Bronchial epithelial cell (primary cell): ENCODE measurements around the gene GNB3. TPM values are rescaled to one million over a fixed set of nuclear protein-coding genes. Genes with fewer than 3 reads are reported as not detected.

Source experiments
- DNase-seq: peaks from one replicate; pipeline ENCODE4 v3.0.0-alpha.2; 2010; ENCODE audit warnings: low read depth
- FAIRE-seq: peaks from 2 replicates; lab custom pipeline; 2011; peaks lifted over from hg19 to GRCh38; lab: Jason Lieb, UNC
- H3K27me3 ChIP-seq: 2 replicates; pipeline ENCODE4 v1.5.1; 2011; ENCODE audit warnings: low read length; ENCODE audit not compliant: control insufficient read depth, insufficient read depth
- H3K36me3 ChIP-seq: 2 replicates; pipeline ENCODE4 v1.5.1; 2011; ENCODE audit warnings: low read length; ENCODE audit not compliant: control insufficient read depth, insufficient read depth
- H3K4me3 ChIP-seq: 2 replicates; pipeline ENCODE4 v1.5.1; 2011; ENCODE audit warnings: mild to moderate bottlenecking, low read depth, low read length, control low read depth
- total RNA-seq: library from RNA; depleted of rRNA; stranded (reverse); fragments of >200 nt; gene quantifications from 2 replicates; pipeline ENCODE4 v1.2.1, GENCODE V29; 2014
- TF ChIP-seq, protein P1 (sequence below): IDR thresholded peaks from 2 replicates; pipeline ENCODE4 v1.5.1; 2011; ENCODE audit warnings: mild to moderate bottlenecking, moderate library complexity, low read length, control low read depth, inconsistent platforms; ENCODE audit not compliant: insufficient read depth, severe bottlenecking

The GNB3 gene
- total RNA-seq, 1 donor from 2014 or later: 0.53 TPM

DNA sequence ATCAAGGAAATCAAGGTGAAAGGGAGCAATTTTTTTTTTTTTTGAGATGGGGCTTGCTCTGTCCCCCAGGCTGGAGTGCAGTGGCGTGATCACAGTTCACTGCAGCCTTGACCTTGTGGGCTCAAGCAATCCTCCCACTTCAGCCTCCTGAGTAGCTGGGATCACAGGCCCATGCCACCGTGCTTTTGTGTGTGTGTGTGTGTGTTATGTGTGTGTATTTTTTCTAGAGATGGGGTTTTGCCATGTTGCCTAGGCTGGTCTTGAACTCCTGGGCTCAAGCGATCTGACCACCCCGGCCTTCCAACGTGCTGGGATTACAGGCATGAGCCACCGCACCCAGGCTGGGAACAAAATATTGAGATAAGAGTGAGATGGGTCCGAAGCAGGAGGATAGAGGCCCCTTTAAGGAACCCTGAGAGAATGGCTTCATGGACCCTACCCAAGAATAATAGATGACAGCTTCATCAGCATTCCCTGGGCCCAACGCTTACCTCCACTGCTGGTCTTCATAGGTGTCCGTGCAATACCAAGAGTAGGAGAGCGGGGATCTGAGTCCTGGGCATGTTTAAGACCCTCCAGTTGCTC, 9.3 kb downstream of the GNB3 start:
- DNase-seq (no peak), FAIRE-seq (no peak)
- no peaks in the 10 kb centered on the region for H3K27me3 ChIP-seq
- peaks cover 4% of the 10 kb centered on the region for H3K36me3 ChIP-seq
- no peak overlapping the region for H3K4me3 ChIP-seq
- TF ChIP-seq, protein P1, sequence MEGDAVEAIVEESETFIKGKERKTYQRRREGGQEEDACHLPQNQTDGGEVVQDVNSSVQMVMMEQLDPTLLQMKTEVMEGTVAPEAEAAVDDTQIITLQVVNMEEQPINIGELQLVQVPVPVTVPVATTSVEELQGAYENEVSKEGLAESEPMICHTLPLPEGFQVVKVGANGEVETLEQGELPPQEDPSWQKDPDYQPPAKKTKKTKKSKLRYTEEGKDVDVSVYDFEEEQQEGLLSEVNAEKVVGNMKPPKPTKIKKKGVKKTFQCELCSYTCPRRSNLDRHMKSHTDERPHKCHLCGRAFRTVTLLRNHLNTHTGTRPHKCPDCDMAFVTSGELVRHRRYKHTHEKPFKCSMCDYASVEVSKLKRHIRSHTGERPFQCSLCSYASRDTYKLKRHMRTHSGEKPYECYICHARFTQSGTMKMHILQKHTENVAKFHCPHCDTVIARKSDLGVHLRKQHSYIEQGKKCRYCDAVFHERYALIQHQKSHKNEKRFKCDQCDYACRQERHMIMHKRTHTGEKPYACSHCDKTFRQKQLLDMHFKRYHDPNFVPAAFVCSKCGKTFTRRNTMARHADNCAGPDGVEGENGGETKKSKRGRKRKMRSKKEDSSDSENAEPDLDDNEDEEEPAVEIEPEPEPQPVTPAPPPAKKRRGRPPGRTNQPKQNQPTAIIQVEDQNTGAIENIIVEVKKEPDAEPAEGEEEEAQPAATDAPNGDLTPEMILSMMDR: no peak

DNA sequence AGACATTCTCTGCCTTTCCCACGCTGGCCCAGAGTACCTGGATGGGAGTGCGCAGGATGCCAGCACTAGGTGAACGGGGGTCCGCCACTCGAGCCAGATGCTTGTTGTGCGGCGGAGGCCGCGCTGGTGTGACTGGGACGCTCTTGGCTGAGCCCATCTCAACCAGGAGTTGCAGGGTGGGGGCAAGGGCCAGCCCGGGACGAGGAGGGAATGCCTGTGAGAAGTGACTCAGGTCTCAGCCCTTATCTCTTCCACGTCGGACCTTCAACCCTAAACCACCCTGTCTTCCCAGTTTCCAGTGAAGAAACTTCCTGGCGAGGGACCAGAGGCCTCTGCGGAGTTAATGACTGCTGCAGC, 10.0 kb downstream of the GNB3 start:
- Histone ChIP-seq H3K36me3 (peaks cover 3% of the 10 kb centered on the region), H3K4me3 (peak overlapping the region; percentile 79), H3K27me3 (no peaks in the 10 kb centered on the region)
- TF ChIP-seq, protein P1: no peak
- FAIRE-seq (no peak), DNase-seq (no peak)

DNA sequence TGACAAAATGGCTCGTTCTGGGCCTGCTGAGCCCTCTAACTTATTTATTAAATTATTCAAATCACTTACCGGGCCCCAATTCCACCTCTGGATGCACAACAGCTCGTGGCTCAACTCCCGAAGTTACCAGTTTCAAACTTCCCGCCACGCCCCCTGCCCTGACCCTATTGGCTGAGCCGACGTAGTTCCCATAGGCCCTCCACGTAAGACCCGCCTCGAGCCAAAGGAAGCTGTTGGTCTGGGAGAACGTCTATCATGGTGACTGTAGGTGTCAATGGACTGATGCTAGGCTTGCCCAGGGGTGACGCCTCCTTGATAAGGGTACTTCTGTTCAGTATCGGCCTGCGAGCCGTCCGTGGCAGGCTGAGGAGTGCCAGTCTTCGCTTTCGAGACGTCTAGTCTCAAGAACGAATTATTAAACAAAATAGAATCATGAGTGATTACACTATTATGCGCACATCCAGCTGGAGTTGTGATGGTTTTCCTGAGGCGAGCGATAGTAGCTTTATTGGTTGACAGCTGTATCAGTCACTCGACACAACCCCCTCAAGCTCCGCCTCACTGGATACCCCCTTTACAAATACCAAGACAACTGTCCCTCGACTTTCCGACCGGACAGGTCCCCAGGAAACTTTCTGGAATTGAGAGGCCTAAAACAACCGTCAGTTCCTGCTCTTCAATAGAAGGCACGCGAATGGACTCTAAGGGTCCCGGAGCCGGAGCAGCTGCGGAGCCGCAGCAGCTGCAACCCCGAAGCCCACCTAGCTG, 10.6 kb downstream of the GNB3 start, which contains the start of gene CDCA3:
TSS of gene CDCA3 (minus strand) at position 134 of the 768 bp plus-strand sequence. CDS start 334 bp downstream, outside the sequence.
- DNase-seq: peak; percentile 98
- no peaks in the 10 kb centered on the region for H3K27me3 ChIP-seq
- H3K4me3 ChIP-seq: peak within 1 kb of the TSS; percentile 79
- H3K36me3 ChIP-seq: peaks cover 5% of the 10 kb centered on the region
- no peak for FAIRE-seq
- TF ChIP-seq, protein P1: no peak

DNA sequence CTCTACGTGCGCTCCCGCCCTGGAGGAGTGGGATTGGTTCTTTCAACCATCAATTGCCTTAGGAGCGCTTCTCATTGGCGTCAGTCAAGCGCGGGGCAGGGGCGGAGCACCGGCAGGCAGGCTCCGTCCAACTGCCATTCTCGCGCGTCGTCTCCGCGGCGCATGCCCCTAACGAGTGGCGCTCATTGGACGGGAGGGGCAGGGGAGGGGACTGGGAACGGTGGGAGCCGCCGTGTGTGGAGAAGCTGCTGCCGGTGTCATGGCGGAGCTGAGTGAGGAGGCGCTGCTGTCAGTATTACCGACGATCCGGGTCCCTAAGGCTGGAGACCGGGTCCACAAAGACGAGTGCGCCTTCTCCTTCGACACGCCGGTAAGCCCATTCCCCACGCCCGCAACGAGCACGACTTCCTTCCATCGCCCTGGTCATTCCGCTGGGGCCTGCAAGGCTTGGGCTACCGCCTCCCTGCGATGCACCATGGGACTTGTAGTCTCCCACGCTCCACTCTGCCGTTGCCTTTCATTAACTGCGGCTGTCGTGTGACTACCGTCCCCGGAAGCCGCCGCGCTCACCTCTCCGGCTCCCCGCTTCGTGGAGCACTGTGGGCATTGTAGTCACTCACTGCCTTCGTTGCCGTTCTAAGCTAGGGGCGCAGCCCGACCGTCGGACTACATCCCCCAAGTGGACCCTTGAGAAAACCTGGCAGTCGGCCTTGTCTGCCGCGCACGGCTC, 11.4 kb downstream of the GNB3 start, which contains the start of gene USP5:
TSS of gene USP5 (plus strand) at position 230 of the 730 bp plus-strand sequence. CDS start at position 260, 30 bp downstream.
- peaks cover 8% of the 10 kb centered on the region for H3K36me3 ChIP-seq
- FAIRE-seq: no peak
- TF ChIP-seq, protein P1: no peak
- H3K27me3 ChIP-seq: no peaks in the 10 kb centered on the region
- peak; percentile 98 for DNase-seq
- H3K4me3 ChIP-seq: peak within 1 kb of the TSS; percentile 79

DNA sequence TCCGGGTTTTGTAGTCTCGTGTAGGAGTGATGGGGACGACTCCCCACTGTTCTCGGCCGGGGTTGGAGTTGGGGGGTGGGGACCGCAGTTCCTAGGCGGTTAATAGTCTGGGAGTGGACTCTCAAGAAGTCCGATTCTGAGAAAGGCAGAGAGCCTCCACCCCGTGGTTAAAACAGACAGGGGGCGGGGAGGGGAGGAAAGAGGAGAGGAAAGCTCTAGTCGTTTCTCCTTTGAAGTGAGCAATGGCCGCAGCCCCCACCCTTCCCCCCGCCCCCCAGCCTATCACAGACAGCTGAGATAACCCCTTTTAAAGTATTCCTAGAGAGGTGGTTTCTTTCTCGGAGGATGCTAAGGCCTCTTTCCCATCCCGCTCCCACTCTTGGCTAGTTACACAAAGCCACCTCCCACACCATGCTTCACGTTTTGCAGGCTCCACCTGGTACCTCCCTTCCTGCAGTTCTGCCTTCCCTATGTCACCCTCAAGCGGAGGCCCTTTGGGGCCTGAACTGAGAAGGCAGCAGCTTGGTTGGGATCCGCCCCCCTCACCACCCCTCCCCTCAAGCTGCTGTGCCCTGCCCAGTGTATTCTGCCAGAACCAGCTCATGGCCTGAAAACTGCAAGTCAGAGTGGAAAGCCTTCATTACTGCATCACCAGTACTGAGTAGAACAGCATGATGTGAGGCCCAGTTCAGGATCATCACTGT, 12.1 kb downstream of the GNB3 start:
- FAIRE-seq: peak; percentile 43
- Histone ChIP-seq H3K4me3 (peak overlapping the region; percentile 79), H3K27me3 (no peaks in the 10 kb centered on the region), H3K36me3 (peaks cover 11% of the 10 kb centered on the region)
- TF ChIP-seq, protein P1: no peak
- DNase-seq: peak; percentile 81
